ENCODE measurements around the gene MYO10. TPM values are rescaled to one million over a fixed set of nuclear protein-coding genes. Genes with fewer than 3 reads are reported as not detected.

Gene MYO10
- total and polyA plus RNA-seq, 2 of the 8 experiments (the other 6 are each of a cell fraction or from before 2014, with no cell fraction given) = 21.5 to 107 TPM

GRCh38 chr5:16713386-16713928, 222.6 kb downstream of the MYO10 start:
- peak overlapping the region in 2 of 4 experiments; percentile 4 to 28; a peak in 2 of 7 replicates for H3K9ac ChIP-seq (replicated peaks in 1 of 4; ENCODE audit: extremely low read depth in 1 of 4, low read depth in 3 of 4, low read length in 3 of 4)
- CTCF ChIA-PET (ENCODE audit: partially characterized antibody) = interaction anchor here (0.9 to 3.1 kb wide), 8 partner anchors 13 to 489 kb away, joined by 3 to 14 read pairs (median 4); no protein-coding TSS in a partner anchor
- H2BK12ac ChIP-seq (ENCODE audit: low read depth, low read length) = no peak overlapping the region
- peak overlapping the region; percentile 71; the same call in 1 of the 2 replicates for H3K27ac ChIP-seq (ENCODE audit: low read depth, low read length)
- no peak overlapping the region for H2BK5ac ChIP-seq (ENCODE audit: low read depth, low read length)
- no peak overlapping the region for H4K8ac ChIP-seq (ENCODE audit: extremely low read depth, insufficient read depth, low read length)
- peak overlapping the region; percentile 2 to 50 (median 23); a peak in 5 of 8 replicates for H3K4me3 ChIP-seq (ENCODE audit: extremely low read depth in 1 of 4, insufficient read depth in 2 of 4, low read depth in 3 of 4, low read length in 4 of 4)
- DNase-seq (ENCODE audit: low read depth in 1 of 2, low spot score in 2 of 2) (peak in 1 of 2 experiments; percentile 61), FAIRE-seq (peak; percentile 50)
- H3K9me3 ChIP-seq (ENCODE audit: insufficient read depth in 2 of 2, low read depth in 1 of 2, low read length in 1 of 2) = no peaks in the 10 kb centered on the region
- peak overlapping the region; percentile 65 to 70 for H3K4me2 ChIP-seq (ENCODE audit: insufficient read depth in 1 of 2, low read depth in 2 of 2, low read length in 2 of 2)
- peaks cover 5% of the 10 kb centered on the region in 2 experiments for H4K20me1 ChIP-seq (replicated peaks in 1 of 2; ENCODE audit: control insufficient read depth in 1 of 2, insufficient read depth in 2 of 2, low read length in 2 of 2)
- H3K23me2 ChIP-seq (ENCODE audit: low read depth, low read length) = peaks cover 3% of the 10 kb centered on the region; the same call in 1 of the 2 replicates
- H4K91ac ChIP-seq (replicated peaks; ENCODE audit: insufficient read length, low read length) = no peak overlapping the region
- no peak overlapping the region for H3K23ac ChIP-seq (ENCODE audit: insufficient read length)
- no peak overlapping the region for H2BK120ac ChIP-seq (replicated peaks; ENCODE audit: low read depth, low read length)
- peaks cover 19 to 87% of the 10 kb centered on the region in 2 experiments for H3K79me2 ChIP-seq (ENCODE audit: control insufficient read depth in 1 of 2, insufficient read depth in 2 of 2, low read length in 2 of 2)
- H3K14ac ChIP-seq (ENCODE audit: insufficient read length) = no peak overlapping the region
- no peak overlapping the region for H3K56ac ChIP-seq (replicated peaks; ENCODE audit: insufficient read length, low read depth, low read length)
- no peaks in the 10 kb centered on the region for H3K27me3 ChIP-seq (replicated peaks in 1 of 4; ENCODE audit: control insufficient read depth in 3 of 4, extremely low read depth in 1 of 4, insufficient read depth in 3 of 4, low read length in 3 of 4)
- H3K4ac ChIP-seq (replicated peaks; ENCODE audit: insufficient read length, low read depth, low read length) = no peak overlapping the region
- H3K4me1 ChIP-seq (replicated peaks in 1 of 4; ENCODE audit: control insufficient read depth in 3 of 4, insufficient read depth in 4 of 4, low read length in 3 of 4) = peaks cover 2 to 24% (median 10%) of the 10 kb centered on the region in 4 experiments; a peak in 6 of 7 replicates
- WGBS, 2 experiments (ENCODE audit: extremely low coverage in 1 of 2, insufficient coverage in 1 of 2, insufficient read length in 1 of 2, insufficient replicate concordance in 2 of 2, low coverage in 1 of 2, low lambda C conversion rate in 2 of 2, missing lambda C conversion rate in 1 of 2) = 11% methylated on average over 12 of the region's 14 CpGs; no CpG with 5 or more reads in 1 of the 2 experiments
- POLR2A ChIA-PET (ENCODE audit: partially characterized antibody) = interaction anchor here (0.7 to 2.4 kb wide), 7 partner anchors 8 to 28 kb away, joined by 3 to 11 read pairs (median 5); no protein-coding TSS in a partner anchor
- H3K79me1 ChIP-seq (ENCODE audit: low read depth, low read length) = peaks cover 7% of the 10 kb centered on the region
- no peak overlapping the region for H2AFZ ChIP-seq (ENCODE audit: low read length)
- no peak overlapping the region for H4K5ac ChIP-seq (ENCODE audit: insufficient read length, low read depth, low read length)
- no peak overlapping the region for H2BK15ac ChIP-seq (ENCODE audit: low read length)
- H2BK20ac ChIP-seq (ENCODE audit: low read length) = 0 out of 2 replicates have a peak overlapping the region, but pooled peaks have one; percentile 50
- H3K36me3 ChIP-seq (ENCODE audit: control insufficient read depth in 2 of 4, insufficient read depth in 4 of 4, low read length in 3 of 4) = peaks cover 20 to 30% (median 27%) of the 10 kb centered on the region in 4 experiments
- no peak overlapping the region for H2AK5ac ChIP-seq (ENCODE audit: low read depth, low read length)
- H3K18ac ChIP-seq (ENCODE audit: extremely low read depth, low read length) = no peak overlapping the region
- 0 out of 2 replicates have a peak, but pooled peaks have one; percentile 14 for TF ChIP-seq KDM1A (IDR thresholded peaks at IDR 0.05; ENCODE audit: borderline replicate concordance, low read length)
- no peak for TF ChIP-seq EGR1 (IDR thresholded peaks at IDR 0.05; ENCODE audit: borderline replicate concordance, low read depth, low read length)
- no peak for TF ChIP-seq HDAC6 (IDR thresholded peaks at IDR 0.05; ENCODE audit: low read depth, low read length)
- TF ChIP-seq MAFK (IDR thresholded peaks at IDR 0.05; ENCODE audit: low read depth, low read length) = no peak
- no peak for TF ChIP-seq GTF2F1 (IDR thresholded peaks at IDR 0.05; ENCODE audit: borderline replicate concordance, low read depth, low read length)
- peak; percentile 85 for TF ChIP-seq ASH2L (IDR thresholded peaks at IDR 0.05; ENCODE audit: low read length)
- no peak for TF ChIP-seq HDAC2 (IDR thresholded peaks at IDR 0.05; ENCODE audit: borderline replicate concordance in 1 of 2, low read depth in 2 of 2, low read length in 2 of 2)
- 0 out of 2 replicates have a peak, but pooled peaks have one; percentile 38 for TF ChIP-seq RBBP5 (IDR thresholded peaks at IDR 0.05; ENCODE audit: borderline replicate concordance, low read depth, low read length)
- TF ChIP-seq KDM4A (IDR thresholded peaks at IDR 0.05; ENCODE audit: low read depth, low read length, severe bottlenecking) = no peak
- no peak for TF ChIP-seq MAX (IDR thresholded peaks at IDR 0.05)
- TF ChIP-seq CBX8 (IDR thresholded peaks at IDR 0.05; ENCODE audit: borderline replicate concordance, low read depth, low read length) = no peak
- no peak for TF ChIP-seq SP4 (IDR thresholded peaks at IDR 0.05; ENCODE audit: low read length)
